Measurements from ENCODE around the gene FLT1.

FLT1 gene

DNA sequence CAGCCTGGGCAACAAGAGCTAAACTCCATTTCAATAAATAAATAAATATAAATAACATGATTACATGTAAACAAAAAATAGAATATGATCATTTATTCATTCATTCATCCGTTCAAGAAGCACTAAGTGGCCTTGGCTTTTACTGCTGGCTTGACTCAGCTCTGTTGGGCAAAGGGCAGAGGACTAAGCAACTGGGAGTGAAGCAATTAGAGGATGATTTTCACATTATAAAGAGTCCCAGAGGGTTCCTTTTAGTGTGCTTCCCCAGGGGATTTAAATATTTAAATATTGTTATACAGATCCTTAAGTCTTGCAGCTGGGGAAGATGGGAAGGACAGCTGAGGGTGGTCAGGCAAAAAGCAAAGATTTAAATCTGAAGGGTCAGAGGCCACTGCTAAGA, 34.9 kb upstream of the FLT1 start:
- TF ChIP-seq, protein P1, sequence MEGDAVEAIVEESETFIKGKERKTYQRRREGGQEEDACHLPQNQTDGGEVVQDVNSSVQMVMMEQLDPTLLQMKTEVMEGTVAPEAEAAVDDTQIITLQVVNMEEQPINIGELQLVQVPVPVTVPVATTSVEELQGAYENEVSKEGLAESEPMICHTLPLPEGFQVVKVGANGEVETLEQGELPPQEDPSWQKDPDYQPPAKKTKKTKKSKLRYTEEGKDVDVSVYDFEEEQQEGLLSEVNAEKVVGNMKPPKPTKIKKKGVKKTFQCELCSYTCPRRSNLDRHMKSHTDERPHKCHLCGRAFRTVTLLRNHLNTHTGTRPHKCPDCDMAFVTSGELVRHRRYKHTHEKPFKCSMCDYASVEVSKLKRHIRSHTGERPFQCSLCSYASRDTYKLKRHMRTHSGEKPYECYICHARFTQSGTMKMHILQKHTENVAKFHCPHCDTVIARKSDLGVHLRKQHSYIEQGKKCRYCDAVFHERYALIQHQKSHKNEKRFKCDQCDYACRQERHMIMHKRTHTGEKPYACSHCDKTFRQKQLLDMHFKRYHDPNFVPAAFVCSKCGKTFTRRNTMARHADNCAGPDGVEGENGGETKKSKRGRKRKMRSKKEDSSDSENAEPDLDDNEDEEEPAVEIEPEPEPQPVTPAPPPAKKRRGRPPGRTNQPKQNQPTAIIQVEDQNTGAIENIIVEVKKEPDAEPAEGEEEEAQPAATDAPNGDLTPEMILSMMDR (IDR thresholded peaks at IDR 0.05; ENCODE audit: insufficient read depth, low read depth, low read length, missing control alignments): no peak
- no peak for DNase-seq (ENCODE audit: low read depth)
- no peak overlapping the region for H3K4me3 ChIP-seq (ENCODE audit: low read length)

DNA sequence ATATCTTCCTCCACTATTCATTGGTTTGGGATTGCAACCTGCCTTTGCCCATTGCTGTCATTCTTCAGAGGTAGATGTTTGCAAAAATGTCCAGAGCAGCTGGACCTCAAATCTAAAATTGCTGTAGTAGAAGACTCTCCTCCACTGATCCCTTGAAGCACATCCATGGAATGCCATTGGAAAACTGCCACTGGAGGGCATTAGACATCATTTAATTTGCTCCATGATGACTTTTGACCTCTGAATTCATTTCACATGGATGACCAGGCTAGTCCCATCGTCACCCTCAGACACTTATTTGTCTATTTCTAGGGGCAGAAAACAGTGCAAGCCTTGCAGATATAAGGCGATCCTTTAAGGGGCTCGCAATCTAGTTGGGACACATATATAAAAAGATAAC, 33.9 kb upstream of the FLT1 start:
- TF ChIP-seq, protein P1 (IDR thresholded peaks at IDR 0.05; ENCODE audit: insufficient read depth, low read depth, low read length, missing control alignments): peak; percentile 24
- H3K4me3 ChIP-seq (ENCODE audit: low read length): no peak overlapping the region
- DNase-seq (ENCODE audit: low read depth): no peak

DNA sequence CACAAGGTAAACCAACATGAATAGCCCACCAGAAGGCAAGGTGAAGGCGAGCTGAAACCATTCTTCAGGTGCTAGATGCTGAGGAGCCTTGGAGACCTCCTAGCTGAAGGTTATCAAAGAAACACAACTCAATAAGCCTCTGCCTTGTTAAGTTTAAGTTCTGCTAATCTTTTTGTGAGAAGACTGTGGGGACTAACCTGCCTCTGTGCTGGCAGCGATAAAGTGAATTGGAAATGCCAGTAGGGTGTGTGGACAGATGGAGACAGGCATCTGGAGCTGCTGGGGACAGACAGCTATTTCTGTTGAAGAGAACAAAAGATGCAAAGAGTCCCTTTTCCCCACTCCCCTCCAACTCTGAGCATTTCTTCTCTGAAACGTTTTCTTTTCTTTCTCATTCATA, 33.5 kb upstream of the FLT1 start:
- TF ChIP-seq, protein P1 (IDR thresholded peaks at IDR 0.05; ENCODE audit: insufficient read depth, low read depth, low read length, missing control alignments): no peak
- no peak for DNase-seq (ENCODE audit: low read depth)
- no peak overlapping the region for H3K4me3 ChIP-seq (ENCODE audit: low read length)

DNA sequence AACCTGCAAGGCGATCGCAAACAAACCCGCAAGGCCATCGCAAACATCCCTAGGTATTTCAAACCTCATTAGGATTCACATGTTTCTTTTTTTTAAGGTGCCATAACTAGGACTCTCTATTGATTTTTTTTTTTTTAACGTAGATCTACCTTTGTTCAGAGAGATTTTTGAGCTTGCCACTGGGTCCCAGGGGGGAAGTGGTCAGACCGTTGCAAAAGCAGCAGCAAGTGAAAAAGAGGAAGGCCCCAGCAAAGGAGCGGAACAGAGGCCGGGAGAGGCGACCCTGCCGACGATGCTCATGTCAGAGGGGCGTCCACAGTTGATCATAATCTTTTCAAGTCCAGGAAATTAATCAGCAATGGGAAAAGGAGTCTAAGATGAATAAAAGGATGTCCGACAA, 32.7 kb upstream of the FLT1 start:
- no peak for DNase-seq (ENCODE audit: low read depth)
- TF ChIP-seq, protein P1 (IDR thresholded peaks at IDR 0.05; ENCODE audit: insufficient read depth, low read depth, low read length, missing control alignments): no peak
- no peak overlapping the region for H3K4me3 ChIP-seq (ENCODE audit: low read length)

DNA sequence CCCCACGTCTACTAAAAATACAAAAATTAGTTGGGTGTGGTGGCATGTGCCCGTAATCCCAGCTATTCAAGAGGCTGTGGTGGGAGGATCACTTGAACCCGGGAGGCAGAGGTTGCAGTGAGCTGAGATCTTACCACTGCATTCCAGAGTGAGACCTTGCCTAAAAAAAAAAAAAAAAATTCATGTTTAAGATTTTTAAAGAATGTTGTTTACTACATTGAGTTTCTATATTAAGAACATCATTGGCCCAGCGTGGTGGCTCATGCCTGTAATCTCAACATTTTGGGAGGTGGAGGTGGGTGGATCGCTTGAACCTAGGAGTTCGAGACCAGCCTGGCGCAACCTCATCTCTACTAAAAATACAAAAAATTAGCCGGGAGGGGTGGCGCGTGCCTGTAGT, 31.9 kb upstream of the FLT1 start:
- H3K4me3 ChIP-seq (ENCODE audit: low read length): no peak overlapping the region
- DNase-seq (ENCODE audit: low read depth): no peak
- TF ChIP-seq, protein P1 (IDR thresholded peaks at IDR 0.05; ENCODE audit: insufficient read depth, low read depth, low read length, missing control alignments): no peak

DNA sequence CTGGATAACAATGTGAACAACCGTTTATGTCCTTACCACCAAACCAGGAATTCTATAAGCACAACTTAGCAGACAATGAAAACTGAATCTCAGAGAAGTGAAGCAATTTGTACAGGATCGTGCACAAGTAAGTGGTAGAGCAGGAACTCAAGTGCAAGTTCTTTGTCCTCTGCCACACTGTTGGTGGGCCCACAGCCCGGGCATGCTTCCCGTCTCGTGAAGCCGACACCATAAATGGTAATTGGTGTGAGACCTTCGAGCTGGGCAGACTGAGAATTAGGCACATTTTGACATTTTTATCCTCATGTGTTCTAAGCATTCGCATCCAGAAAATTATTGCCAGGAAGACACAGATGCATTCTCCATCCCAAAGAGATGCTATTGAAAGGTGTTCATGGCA, 27.9 kb upstream of the FLT1 start:
- no peak for DNase-seq (ENCODE audit: low read depth)
- no peak overlapping the region for H3K4me3 ChIP-seq (ENCODE audit: low read length)
- TF ChIP-seq, protein P1 (IDR thresholded peaks at IDR 0.05; ENCODE audit: insufficient read depth, low read depth, low read length, missing control alignments): no peak

DNA sequence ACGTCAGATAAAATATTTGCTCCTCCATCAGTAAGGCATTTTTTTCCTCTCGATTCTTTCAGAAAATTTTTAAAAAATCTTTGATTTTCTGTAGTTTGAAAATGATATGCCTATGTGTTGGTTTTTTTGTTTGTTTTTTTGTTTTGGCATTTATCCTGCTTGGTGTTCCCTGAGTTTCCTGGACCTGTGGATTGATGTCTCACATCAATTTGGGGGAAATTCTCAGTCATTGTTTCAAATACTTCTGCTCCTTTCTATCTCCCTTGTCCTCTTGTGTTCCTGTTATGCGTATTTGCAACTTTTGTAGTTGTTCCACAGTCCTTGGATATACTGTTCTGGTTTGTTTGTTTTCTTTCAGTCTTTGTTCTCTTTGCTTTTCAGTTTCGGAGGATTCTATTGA, 18.8 kb upstream of the FLT1 start:
- H3K4me3 ChIP-seq (ENCODE audit: low read length): no peak overlapping the region
- no peak for DNase-seq (ENCODE audit: low read depth)
- TF ChIP-seq, protein P1 (IDR thresholded peaks at IDR 0.05; ENCODE audit: insufficient read depth, low read depth, low read length, missing control alignments): no peak

All from epithelial cell of esophagus (primary cell).